ENCODE measurements around the gene UBXN4. TPM values are rescaled to one million over a fixed set of nuclear protein-coding genes. Genes with fewer than 3 reads are reported as not detected.

The UBXN4 gene
- total RNA-seq, 1 experiment from 2014 or later, result 69.7 TPM

DNA sequence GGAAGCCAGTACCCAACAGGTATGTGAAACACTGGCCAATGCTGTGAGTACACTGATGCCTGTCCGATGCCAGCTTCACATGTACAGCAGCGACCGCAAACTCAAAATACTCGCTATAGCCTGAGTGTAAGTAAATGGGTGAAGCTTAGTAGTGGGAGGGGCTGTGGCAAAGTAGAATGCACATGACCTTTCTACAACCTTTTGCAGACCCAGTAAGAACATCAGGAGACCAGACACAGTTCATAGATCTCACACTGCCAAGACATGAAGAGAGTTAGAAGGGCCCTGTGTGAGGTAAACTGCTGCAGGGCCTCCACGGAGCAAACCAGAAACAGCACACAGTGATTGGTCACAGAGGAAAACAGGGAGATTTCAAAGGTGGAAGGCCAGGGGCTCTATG is 9.1 kb upstream of the UBXN4 start:
- no peaks in the 10 kb centered on the region for H4K20me1 ChIP-seq (ENCODE audit: insufficient read depth)
- no peaks in the 10 kb centered on the region for H3K4me1 ChIP-seq (ENCODE audit: control insufficient read depth in 1 of 2, insufficient read depth in 2 of 2, low read length in 2 of 2)
- H3K9me3 ChIP-seq (ENCODE audit: control insufficient read depth in 1 of 2, insufficient read depth in 1 of 2, low read depth in 1 of 2, low read length in 2 of 2), result no peaks in the 10 kb centered on the region
- no peak overlapping the region for H3K9ac ChIP-seq (ENCODE audit: low read length)
- BruUV-seq (replicated peaks), result no TSS peak
- intact Hi-C loops (cut with micrococcal nuclease), result no loop called here
- H3K79me2 ChIP-seq (ENCODE audit: insufficient read depth, low read length), result no peaks in the 10 kb centered on the region
- TF ChIP-seq EZH2 (IDR thresholded peaks at IDR 0.05), result no peak
- TF ChIP-seq SRF (IDR thresholded peaks at IDR 0.05; ENCODE audit: low read depth), result no peak
- no peak for TF ChIP-seq EGR1 (IDR thresholded peaks at IDR 0.05; ENCODE audit: low read depth)
- no peak for TF ChIP-seq ELF1 (IDR thresholded peaks at IDR 0.05; ENCODE audit: borderline replicate concordance, low read depth)
- ATAC-seq, result no peak
- H3K36me3 ChIP-seq (ENCODE audit: control insufficient read depth in 1 of 2, insufficient read depth in 2 of 2, low read length in 2 of 2), result no peaks in the 10 kb centered on the region
- ChIA-PET CTCF (interaction anchor here (1.2 kb wide), 1 partner anchor 9 kb away, joined by 3 read pairs; the partner anchor contains the start of gene UBXN4), RAD21 (ENCODE audit: low non-redundant PET in 1 of 2, low total read pairs in 2 of 2, uncharacterized antibody in 2 of 2, unreplicated experiment in 2 of 2) (no interaction called here), POLR2A (no interaction called here)
- no peak overlapping the region for H3K27ac ChIP-seq (ENCODE audit: low read depth, low read length)
- no peak overlapping the region for H2AFZ ChIP-seq (ENCODE audit: low read depth, low read length, poor library complexity, severe bottlenecking)
- no peak overlapping the region for H3K4me3 ChIP-seq (replicated peaks in 1 of 2; ENCODE audit: low read depth in 1 of 2, low read length in 2 of 2)
- H3K4me2 ChIP-seq (ENCODE audit: low read length), result no peak overlapping the region
- H3K27me3 ChIP-seq (ENCODE audit: insufficient read depth, low read length), result no peaks in the 10 kb centered on the region
- H3K9me2 ChIP-seq (ENCODE audit: insufficient read depth), result no peaks in the 10 kb centered on the region
- DNase-seq (ENCODE audit: low read depth, low spot score), result no peak

GRCh38 chr2:135733045-135733444 is 8.6 kb upstream of the UBXN4 start:
- no peak overlapping the region for H3K27ac ChIP-seq (ENCODE audit: low read depth, low read length)
- ChIA-PET CTCF (interaction anchor here (1.2 kb wide), 1 partner anchor 8 kb away, joined by 3 read pairs; the partner anchor contains the start of gene UBXN4), POLR2A (no interaction called here), RAD21 (ENCODE audit: low non-redundant PET in 1 of 2, low total read pairs in 2 of 2, uncharacterized antibody in 2 of 2, unreplicated experiment in 2 of 2) (no interaction called here)
- intact Hi-C loops (cut with micrococcal nuclease), result no loop called here
- no peak overlapping the region for H2AFZ ChIP-seq (ENCODE audit: low read depth, low read length, poor library complexity, severe bottlenecking)
- H3K27me3 ChIP-seq (ENCODE audit: insufficient read depth, low read length), result no peaks in the 10 kb centered on the region
- no peaks in the 10 kb centered on the region for H3K9me3 ChIP-seq (ENCODE audit: control insufficient read depth in 1 of 2, insufficient read depth in 1 of 2, low read depth in 1 of 2, low read length in 2 of 2)
- ATAC-seq, result no peak
- BruUV-seq (replicated peaks), result no TSS peak
- no peaks in the 10 kb centered on the region for H3K9me2 ChIP-seq (ENCODE audit: insufficient read depth)
- DNase-seq (ENCODE audit: low read depth, low spot score), result no peak
- no peak overlapping the region for H3K4me3 ChIP-seq (replicated peaks in 1 of 2; ENCODE audit: low read depth in 1 of 2, low read length in 2 of 2)
- no peak overlapping the region for H3K9ac ChIP-seq (ENCODE audit: low read length)
- no peaks in the 10 kb centered on the region for H3K79me2 ChIP-seq (ENCODE audit: insufficient read depth, low read length)
- no peaks in the 10 kb centered on the region for H4K20me1 ChIP-seq (ENCODE audit: insufficient read depth)
- no peaks in the 10 kb centered on the region for H3K4me1 ChIP-seq (ENCODE audit: control insufficient read depth in 1 of 2, insufficient read depth in 2 of 2, low read length in 2 of 2)
- no peaks in the 10 kb centered on the region for H3K36me3 ChIP-seq (ENCODE audit: control insufficient read depth in 1 of 2, insufficient read depth in 2 of 2, low read length in 2 of 2)
- H3K4me2 ChIP-seq (ENCODE audit: low read length), result no peak overlapping the region
- TF ChIP-seq SP1 (IDR thresholded peaks at IDR 0.05; ENCODE audit: low read depth) (no peak), YY1 (IDR thresholded peaks at IDR 0.05; ENCODE audit: extremely low read depth, insufficient replicate concordance, low read depth, low read length) (no peak), ZBTB33 (IDR thresholded peaks at IDR 0.05; ENCODE audit: extremely low read depth, insufficient replicate concordance, low read length) (no peak), EZH2phosphoT487 (IDR thresholded peaks at IDR 0.05; ENCODE audit: borderline replicate concordance) (no peak), POLR2AphosphoS5 (IDR thresholded peaks at IDR 0.05; ENCODE audit: low read depth, low read length) (no peak), ZFX (IDR thresholded peaks at IDR 0.05) (no peak), ELF1 (IDR thresholded peaks at IDR 0.05; ENCODE audit: borderline replicate concordance, low read depth) (no peak), ZNF274 (IDR thresholded peaks at IDR 0.05; ENCODE audit: low read depth, low read length) (no peak), REST (IDR thresholded peaks at IDR 0.05; ENCODE audit: low read depth) (no peak)
- TF ChIP-seq, protein P1, sequence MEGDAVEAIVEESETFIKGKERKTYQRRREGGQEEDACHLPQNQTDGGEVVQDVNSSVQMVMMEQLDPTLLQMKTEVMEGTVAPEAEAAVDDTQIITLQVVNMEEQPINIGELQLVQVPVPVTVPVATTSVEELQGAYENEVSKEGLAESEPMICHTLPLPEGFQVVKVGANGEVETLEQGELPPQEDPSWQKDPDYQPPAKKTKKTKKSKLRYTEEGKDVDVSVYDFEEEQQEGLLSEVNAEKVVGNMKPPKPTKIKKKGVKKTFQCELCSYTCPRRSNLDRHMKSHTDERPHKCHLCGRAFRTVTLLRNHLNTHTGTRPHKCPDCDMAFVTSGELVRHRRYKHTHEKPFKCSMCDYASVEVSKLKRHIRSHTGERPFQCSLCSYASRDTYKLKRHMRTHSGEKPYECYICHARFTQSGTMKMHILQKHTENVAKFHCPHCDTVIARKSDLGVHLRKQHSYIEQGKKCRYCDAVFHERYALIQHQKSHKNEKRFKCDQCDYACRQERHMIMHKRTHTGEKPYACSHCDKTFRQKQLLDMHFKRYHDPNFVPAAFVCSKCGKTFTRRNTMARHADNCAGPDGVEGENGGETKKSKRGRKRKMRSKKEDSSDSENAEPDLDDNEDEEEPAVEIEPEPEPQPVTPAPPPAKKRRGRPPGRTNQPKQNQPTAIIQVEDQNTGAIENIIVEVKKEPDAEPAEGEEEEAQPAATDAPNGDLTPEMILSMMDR (IDR thresholded peaks at IDR 0.05 in 2 of 3, conservative IDR thresholded peaks at IDR 0.05 in 1 of 3; ENCODE audit: borderline replicate concordance in 1 of 3, insufficient read depth in 1 of 3, low read depth in 2 of 3, low read length in 2 of 3), result no peak
